Measurements from ENCODE around the gene PCCB.
"Not testable (repeated sequence)": the region's sequence is repeated elsewhere in the genome, so short reads cannot be mapped to it uniquely, and the experiment has no call there.

PCCB gene

DNA sequence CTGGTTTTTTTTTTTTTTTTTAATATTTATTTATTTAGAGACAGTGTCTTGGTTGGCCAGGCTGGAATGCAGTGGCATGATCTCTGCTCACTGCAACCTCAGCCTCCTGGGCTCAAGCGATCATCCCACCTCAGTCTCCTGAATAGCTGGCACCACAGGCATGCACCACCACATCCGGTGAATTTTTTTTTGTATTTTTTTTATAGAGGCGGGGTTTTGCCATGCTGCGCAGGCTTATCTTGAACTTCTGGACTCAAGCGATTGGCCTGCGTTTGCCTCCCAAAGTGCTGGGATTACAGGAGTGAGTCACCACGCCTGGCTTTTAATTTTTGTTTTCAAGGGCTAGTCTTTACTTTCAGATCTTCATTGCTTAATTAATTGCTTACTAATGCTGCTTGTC, 13.1 kb downstream of the PCCB start:
- no peak for DNase-seq

DNA sequence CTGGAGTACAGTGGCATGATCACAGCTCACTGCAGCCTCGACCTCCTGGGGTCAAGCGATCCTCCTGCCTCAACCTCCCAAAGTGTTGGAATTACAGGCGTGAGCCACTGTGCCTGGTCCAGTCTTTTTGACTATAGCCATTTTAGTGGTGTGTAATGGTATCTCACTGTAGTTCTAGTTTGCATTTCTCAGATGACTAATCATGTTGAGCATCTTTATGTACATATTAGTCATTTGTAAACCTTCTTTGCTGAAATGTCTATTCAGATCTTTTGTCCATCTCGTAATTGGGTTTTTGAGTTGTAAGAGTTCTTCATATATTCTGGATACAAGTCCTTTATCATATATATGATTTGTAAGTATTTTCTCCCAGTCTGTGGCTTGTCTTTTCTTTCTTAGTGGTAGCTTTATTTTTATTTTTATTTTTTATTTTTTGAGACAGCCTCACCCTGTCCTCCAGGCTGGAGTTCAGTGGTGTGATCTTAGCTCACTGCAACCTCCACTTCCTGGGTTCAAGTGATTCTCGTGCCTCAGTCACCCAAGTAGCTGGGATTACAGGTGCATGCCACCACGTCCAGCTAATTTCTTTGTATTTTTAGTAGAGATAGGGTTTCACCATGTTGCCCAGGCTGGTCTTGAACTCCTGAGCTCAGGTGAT, 16.5 kb downstream of the PCCB start:
- not testable (repeated sequence) for DNase-seq

GRCh38 chr3:136267235-136267634, 17.1 kb downstream of the PCCB start:
- DNase-seq, result no peak

DNA sequence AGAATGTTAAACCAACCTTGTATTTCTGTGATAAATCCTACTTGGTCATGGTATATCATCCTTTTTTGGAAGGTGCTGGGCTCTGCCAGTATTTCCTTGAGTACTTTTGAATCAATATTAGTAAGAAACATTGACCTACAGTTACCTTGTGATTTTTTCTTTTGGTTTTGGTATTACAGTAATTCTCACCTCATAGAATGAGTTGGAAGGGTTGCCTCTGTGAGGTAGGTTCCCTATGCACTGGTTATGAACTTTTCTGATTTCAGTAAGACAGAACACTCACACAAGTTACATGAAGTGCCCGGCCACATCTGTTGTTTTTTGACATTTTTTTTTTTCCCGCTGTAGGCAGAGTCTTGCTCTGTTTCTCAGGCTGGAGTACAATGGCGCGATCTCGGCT, 20.0 kb downstream of the PCCB start:
- DNase-seq, result no peak

- not testable (repeated sequence) for DNase-seq
Measured at GRCh38 chr3:136271626-136272025, 21.5 kb downstream of the PCCB start.

DNA sequence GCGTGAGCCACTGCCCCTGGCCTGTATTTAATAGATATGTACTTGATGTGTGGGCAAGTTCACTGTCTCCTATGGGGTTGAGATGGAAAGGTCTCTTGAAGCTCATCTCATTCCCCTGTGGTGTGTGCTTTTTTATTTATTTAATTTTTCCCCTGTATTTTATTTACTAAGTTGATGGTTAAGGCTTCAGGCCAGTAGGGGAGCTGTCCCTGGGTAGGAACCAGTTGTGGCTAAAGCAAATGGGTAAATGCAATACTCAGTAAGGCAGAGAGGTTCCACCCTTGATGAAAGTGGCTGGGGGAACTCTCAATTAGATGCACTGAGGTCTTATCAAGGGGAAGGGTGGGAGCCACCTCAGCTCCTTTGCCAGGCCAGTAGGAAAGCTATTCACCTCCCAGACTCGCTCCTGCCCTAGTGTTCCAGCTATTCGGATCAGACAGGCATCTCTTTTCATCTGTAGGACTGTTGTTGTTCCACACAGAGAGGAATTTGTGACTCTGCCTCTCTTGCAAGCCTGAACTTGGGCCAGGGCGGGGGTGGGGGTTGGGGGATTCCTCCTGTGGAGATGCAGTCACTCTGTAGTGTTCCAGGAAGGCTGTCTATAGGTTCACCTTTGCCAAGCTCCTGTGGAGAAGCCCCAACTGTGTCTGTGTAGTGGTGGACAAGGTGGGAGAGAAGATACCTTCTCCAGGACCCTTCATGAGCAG, 26.1 kb downstream of the PCCB start:
- no peak for DNase-seq

DNA sequence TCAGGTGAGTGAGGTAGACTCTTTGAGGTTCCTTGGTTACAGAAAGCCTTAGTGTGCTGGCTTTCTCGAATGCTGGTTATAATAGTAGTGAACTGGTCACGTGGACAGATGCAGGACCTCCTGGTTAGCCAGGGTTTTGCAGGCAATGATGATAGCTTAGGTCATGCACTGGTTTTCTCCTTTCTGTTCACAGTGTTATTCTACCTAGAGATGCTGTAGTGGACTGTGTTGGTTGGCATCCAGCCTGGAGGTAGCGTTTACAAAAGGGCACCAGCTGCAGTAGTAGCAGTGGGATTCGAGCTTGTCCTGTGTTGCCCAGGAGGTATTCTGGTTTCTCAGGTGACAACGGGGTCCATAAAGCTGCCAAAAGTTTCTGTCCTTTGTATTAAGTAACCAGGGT, 27.0 kb downstream of the PCCB start:
- DNase-seq, result peak; percentile 74

DNA sequence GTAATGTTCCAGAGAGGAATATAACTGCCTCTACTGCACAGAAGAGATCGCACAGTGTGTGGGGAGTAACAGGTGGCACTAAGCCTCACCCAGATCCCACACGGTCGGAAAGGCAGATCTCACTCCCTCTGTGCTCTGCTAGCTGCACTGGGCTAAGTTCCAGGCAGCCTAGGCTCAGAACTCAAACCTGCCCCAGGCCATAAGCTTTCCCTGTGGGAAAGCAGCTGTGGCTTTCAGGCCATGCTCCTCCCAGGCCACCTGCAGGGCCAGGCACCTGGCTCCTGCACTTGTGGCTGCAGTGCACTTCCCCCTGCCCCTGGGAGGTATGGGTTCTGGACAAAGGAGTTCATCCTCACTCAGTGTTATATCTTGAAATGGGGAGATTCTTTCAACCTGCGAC, 27.5 kb downstream of the PCCB start:
- DNase-seq, result peak; percentile 93

GRCh38 chr3:136279092-136279491, 29.0 kb downstream of the PCCB start:
- DNase-seq, result no peak

- no peak for DNase-seq
Measured at GRCh38 chr3:136280961-136281360, 30.8 kb downstream of the PCCB start.

- DNase-seq, result no peak
Measured at GRCh38 chr3:136281966-136282520, 31.9 kb downstream of the PCCB start.

GRCh38 chr3:136283627-136284026, 33.5 kb downstream of the PCCB start:
- no peak for DNase-seq

GRCh38 chr3:136291302-136291701, 41.2 kb downstream of the PCCB start:
- no peak for DNase-seq

DNA sequence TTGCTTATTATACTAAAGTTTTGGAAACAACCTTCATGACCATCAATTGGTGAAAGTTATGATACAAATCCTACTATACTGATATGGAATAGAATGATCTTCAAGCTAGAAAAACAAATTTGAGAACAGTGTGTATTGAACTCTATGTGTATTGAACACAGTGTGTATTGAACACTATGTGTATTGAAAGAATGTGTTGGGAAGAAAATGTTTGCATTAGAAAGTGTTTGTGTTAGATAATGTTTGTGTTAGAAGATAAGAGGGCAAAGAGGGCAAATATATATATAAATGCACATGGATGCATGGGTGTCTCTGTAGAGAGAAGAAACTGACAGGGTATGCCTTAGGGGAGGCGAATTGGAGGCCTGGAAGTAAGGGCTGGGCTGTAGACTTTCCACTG, 42.4 kb downstream of the PCCB start:
- no peak for DNase-seq

DNA sequence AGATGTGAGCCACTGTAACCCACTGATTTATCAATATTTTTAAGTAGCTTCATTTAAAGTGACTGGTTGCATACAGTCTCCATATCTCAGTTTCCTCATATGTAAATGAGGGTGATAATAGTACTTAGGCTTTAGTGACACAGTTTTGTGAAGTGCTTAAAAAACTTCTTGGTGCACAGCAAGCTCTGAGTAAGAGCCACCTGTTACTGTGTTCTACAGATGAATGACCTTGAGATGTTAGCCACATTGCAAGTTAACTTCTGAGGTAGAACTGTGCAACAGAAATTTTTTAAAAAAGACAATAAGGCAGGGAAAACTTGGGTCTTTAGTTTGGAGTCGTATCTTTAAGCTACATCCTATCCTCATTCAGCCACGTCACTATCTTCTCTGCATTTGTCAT, 43.1 kb downstream of the PCCB start:
- DNase-seq, result no peak

GRCh38 chr3:136294176-136294575, 44.0 kb downstream of the PCCB start:
- DNase-seq, result no peak

DNA sequence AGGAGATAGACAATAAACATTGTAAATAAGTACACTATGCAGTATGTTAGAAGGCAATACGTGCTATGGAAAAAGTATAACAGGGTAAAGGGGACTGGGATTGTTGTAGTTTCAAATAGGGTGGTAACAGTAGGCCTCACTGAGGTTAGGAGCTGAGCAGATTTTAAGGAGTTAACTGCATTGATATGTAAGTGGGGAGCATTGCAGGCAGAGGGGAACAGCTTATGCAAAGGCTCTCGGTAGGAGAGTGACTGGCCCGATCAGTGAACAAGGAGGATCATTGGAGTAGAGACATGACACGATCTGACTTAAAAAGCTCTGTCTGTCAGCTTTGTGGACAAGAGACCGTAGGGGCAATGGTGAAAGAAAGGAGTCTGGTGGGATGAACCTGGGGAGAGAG, 46.8 kb downstream of the PCCB start:
- no peak for DNase-seq

GRCh38 chr3:136297826-136298225, 47.7 kb downstream of the PCCB start:
- DNase-seq, result no peak

GRCh38 chr3:136300444-136300843, 50.3 kb downstream of the PCCB start:
- DNase-seq, result no peak

GRCh38 chr3:136305879-136306278, 55.7 kb downstream of the PCCB start:
- DNase-seq, result no peak

DNA sequence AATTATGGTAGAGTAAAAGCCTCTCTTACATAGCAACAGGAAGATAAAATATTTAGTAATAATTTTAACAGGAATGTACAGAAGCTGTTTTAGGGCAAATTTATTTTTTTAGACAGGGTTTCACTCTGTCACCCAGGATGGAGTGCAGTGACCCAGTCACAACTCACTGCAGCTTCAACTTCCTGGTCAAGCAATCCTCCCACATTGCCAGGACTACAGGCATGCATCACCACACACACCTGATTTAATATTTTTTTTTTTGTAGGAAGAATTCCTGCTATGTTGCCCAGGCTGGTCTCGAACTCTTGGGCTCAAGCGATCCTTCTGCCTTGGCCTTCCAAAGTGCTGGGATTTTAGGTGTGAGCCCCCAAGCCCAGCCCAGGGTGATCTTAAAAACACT, 61.1 kb downstream of the PCCB start:
- DNase-seq, result no peak

- DNase-seq, result no peak
Measured at GRCh38 chr3:136311968-136312367, 61.8 kb downstream of the PCCB start.

DNA sequence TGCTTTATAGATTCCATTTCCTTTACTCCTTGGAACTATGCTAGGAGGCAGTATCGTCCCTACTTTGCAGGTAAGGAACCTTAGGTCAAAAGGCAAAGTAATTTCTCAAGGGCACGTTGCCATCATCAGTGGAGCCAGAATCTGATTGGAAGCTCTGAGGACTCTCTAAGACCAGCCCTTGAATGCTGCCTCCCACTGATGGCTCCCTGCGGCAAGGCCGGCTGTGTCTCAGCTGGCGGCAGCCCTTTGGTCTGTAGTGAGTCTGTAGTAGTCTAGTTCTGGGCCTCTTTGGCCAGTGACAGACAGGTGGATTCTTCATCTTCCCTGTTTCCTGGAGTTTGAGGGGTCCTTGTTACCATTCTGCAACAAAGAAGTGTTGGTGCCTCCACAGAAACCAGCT, 76.2 kb downstream of the PCCB start:
- DNase-seq, result no peak

DNA sequence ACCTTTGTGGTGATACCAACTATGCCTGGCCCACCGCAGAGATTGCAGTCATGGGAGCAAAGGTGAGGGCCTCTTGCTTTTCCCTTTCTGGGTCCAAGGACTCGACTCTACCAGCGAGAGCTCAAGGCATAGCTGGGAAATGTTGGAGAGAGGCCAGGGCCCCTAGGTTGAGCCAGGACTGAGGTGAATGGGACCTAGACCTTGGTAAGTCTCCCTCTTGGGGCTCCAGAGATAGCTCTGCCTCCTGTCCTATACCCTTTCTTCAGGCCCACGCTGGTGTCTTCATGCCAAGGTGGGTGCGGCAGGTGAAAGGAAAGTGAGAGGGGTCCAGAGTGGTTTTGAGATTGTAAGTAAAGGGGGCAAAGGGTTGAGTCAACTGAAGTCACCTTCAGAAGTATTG, 77.5 kb downstream of the PCCB start:
- no peak for DNase-seq

DNA sequence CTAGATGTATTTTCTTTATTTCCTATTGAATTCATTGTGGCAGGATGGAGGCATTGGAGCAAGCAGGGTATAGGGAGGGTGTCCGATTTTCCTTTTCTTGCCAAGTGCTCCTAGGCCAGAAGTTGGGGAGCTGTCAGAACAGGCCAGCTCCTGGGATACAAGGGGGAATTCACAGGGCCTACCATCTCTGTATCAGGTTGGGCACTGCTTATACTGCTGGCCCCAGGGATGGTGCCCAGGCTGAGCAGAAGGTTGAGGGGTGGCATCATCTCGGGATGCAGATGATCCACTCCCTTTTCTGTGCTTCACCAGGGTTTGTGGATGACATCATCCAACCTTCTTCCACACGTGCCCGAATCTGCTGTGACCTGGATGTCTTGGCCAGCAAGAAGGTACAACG, 79.5 kb downstream of the PCCB start:
- DNase-seq, result no peak
